ENCODE measurements around the gene CLHC1.

GRCh38 chr2:55224761-55225261, 7.3 kb downstream of the CLHC1 start:
- TF ChIP-seq, protein P1, sequence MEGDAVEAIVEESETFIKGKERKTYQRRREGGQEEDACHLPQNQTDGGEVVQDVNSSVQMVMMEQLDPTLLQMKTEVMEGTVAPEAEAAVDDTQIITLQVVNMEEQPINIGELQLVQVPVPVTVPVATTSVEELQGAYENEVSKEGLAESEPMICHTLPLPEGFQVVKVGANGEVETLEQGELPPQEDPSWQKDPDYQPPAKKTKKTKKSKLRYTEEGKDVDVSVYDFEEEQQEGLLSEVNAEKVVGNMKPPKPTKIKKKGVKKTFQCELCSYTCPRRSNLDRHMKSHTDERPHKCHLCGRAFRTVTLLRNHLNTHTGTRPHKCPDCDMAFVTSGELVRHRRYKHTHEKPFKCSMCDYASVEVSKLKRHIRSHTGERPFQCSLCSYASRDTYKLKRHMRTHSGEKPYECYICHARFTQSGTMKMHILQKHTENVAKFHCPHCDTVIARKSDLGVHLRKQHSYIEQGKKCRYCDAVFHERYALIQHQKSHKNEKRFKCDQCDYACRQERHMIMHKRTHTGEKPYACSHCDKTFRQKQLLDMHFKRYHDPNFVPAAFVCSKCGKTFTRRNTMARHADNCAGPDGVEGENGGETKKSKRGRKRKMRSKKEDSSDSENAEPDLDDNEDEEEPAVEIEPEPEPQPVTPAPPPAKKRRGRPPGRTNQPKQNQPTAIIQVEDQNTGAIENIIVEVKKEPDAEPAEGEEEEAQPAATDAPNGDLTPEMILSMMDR (tag by site-specific recombination; IDR thresholded peaks at IDR 0.05) = no peak
- TF ChIP-seq BCL6B (tag by site-specific recombination; IDR thresholded peaks at IDR 0.05) = no peak
- TF ChIP-seq MZF1 (tag by site-specific recombination; IDR thresholded peaks at IDR 0.05; ENCODE audit: borderline replicate concordance) = no peak
- TF ChIP-seq REST (tag by site-specific recombination; IDR thresholded peaks at IDR 0.05) = no peak
- TF ChIP-seq GLIS2 (tag by site-specific recombination; IDR thresholded peaks at IDR 0.05) = no peak
- no peak for TF ChIP-seq ZFP41 (tag by site-specific recombination; IDR thresholded peaks at IDR 0.05; ENCODE audit: borderline replicate concordance)
- no peak for TF ChIP-seq BCL11B (tag by site-specific recombination; IDR thresholded peaks at IDR 0.05; ENCODE audit: low read depth)

All from HEK293 (cell line).